Measurements from ENCODE around the gene TDRD12.
"Not testable (repeated sequence)": the region's sequence is repeated elsewhere in the genome, so short reads cannot be mapped to it uniquely, and the experiment has no call there.

TDRD12 gene

GRCh38 chr19:32828643-32829344, 109.2 kb downstream of the TDRD12 start:
- in situ Hi-C loops (cut with MboI; ENCODE audit: low sequenced_read_pairs), result no loop called here

DNA sequence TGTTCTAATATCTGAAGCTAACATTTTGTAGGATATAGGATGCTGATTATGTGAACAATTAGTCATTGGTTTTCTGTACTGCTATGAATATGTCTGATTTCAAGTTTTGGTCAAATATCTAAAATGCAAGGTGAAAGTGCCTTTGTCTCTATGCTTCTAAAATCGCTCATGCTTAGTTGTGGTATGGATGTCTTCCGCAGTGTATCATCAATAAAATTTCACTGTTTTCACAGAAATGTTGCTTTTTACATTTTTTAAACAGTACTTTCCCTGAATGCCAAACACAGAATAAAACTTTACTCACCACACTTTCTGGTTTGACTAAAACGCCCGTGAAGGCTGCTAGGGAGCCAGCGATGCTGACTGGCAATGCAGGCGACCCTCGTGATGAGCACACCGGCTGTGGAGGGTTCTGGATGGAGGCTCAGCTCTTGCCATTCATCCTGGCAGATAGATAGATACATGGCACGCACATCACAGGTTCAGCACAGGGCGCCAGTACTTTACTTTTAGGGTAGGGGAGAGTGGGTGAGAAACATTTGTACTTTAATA, 109.9 kb downstream of the TDRD12 start:
- in situ Hi-C loops (cut with MboI; ENCODE audit: low sequenced_read_pairs), result no loop called here

- in situ Hi-C loops (cut with MboI; ENCODE audit: low sequenced_read_pairs), result no loop called here
These were observed 110.9 kb downstream of the TDRD12 start for GRCh38 chr19:32830231-32831014.

DNA sequence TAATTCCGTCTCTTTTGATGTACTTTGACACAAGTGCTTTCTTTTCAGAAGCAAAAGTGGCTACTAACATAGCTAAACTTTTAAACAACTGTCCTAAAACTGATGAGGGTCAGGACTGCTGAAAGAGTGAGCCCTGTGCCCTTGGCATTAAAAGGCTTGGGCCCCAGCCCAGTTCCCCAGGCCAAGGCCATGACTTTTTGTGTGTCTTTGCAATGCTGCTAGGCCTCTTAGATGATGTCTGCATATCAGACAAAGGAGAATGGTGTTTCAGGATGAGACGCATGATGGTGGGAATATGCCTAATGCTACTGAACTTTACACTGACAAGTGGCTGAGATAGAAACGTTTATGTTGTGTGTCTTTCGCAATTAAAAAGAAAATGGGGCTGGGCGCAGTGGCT, 112.0 kb downstream of the TDRD12 start:
- in situ Hi-C loops (cut with MboI; ENCODE audit: low sequenced_read_pairs), result no loop called here

DNA sequence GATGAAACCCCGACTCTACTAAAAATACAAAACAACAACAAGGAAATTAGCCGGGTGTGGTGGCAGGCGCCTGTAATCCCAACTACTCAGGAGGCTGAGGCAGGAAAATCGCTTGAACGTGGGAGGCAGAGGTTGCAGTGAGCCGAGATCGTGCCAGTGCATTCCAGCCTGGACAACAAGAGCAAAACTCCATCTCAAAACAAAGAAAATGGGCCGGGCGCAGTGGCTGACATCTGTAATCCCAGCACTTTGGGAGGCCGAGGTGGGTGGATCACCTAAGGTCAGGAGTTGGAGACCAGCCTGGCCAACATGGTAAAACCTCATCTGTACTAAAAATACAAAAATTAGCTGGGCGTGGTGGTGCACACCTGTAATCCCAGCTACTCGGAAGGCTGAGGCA, 112.5 kb downstream of the TDRD12 start:
- in situ Hi-C loops (cut with MboI; ENCODE audit: low sequenced_read_pairs), result not testable (repeated sequence)

- in situ Hi-C loops (cut with MboI; ENCODE audit: low sequenced_read_pairs), result not testable (repeated sequence)
These were observed 113.3 kb downstream of the TDRD12 start for GRCh38 chr19:32832825-32833224.

DNA sequence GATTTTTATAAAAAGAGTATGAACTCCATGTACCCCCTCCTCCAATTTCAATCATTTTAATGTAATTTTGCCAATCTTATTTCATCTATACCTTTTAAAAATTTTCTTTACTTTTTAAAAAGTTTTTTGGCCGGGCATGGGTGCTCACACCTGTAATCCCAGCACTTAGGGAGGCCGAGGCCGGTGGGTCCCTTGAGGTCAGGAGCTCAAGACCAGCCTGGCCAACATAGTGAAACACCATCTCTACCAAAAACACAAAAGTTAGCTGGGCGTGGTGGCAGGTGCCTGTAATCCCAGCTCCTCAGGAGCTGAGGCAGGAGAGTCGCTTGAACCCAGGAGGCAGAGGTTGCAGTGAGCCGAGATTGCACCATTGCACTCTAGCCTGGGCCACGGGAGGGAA, 113.8 kb downstream of the TDRD12 start:
- in situ Hi-C loops (cut with MboI; ENCODE audit: low sequenced_read_pairs), result not testable (repeated sequence)

DNA sequence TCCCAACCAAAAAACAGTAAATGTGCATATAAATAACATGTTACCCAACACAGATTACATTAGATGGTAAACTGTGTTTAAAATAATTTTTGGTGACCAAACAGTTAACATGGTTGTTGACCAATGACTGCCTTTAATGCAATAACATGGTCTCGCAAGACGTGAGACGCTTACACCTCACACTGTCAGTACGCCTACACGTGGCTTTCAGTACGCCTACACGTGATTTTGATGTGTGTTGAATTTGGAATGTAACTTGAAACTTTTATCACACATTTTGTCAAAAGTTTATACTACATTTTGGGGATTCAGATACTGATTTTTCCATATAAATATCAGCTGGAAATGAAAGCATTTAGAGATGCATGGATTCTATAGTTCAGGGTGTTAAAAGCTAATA, 118.0 kb downstream of the TDRD12 start:
- in situ Hi-C loops (cut with MboI; ENCODE audit: low sequenced_read_pairs), result no loop called here

DNA sequence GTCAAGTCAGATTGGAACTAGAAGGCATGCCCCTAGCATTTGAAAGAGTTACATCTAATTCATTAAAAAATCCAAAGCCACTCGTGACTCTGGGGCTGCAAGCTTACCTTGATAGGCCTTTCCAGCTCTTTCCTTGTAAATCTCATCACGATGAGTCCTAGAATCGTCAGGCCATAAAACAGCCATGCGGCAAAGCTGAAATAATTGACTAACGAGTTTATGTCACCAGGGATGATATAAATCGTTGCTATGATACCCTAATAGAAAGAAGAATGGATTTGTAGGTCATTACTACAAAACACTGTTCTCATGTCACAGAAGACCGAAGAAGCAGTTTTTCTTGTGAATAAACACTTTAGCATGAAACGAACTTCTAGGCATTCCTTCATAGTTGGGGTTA, 122.5 kb downstream of the TDRD12 start:
- in situ Hi-C loops (cut with MboI; ENCODE audit: low sequenced_read_pairs), result no loop called here

DNA sequence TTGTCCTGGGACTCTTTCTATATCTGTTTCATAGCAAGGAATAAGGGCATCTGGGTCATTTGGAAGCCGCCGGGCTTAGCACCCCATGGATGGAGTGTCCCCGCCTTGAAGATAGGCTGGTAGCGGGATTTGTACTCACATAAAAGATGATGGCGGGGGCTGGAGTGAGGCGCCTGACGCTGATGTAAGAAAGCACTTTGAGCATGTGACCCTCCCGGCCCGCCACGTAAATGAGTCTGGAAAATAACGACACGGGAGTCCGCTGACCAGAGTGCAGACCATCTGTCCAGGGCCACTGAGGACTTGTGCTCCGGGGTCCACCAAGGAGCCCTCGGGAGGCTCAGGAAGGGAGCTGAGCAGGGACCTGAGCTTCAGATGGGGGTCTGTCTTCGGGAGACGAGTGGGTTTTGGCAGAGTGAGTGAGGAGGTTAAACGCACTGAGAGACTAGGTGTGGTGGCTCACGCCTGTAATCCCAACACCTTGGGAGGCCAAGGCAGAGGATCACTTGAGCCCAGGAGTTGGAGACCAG, 124.2 kb downstream of the TDRD12 start:
- in situ Hi-C loops (cut with MboI; ENCODE audit: low sequenced_read_pairs), result no loop called here

DNA sequence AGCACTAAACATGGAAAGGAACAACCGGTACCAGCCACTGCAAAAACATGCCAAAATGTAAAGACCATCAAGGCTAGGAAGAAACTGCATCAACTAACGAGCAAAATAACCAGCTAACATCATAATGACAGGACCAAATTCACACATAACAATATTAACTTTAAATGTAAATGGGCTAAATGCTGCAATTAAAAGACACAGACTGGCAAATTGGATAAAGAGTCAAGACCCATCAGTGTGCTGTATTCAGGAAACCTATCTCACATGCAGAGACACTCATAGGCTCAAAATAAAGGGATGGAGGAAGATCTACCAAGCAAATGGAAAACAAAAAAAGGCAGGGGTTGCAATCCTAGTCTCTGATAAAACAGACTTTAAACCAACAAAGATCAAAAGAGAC, 128.5 kb downstream of the TDRD12 start:
- in situ Hi-C loops (cut with MboI; ENCODE audit: low sequenced_read_pairs), result not testable (repeated sequence)

GRCh38 chr19:32852216-32852615, 132.6 kb downstream of the TDRD12 start:
- in situ Hi-C loops (cut with MboI; ENCODE audit: low sequenced_read_pairs), result no loop called here

DNA sequence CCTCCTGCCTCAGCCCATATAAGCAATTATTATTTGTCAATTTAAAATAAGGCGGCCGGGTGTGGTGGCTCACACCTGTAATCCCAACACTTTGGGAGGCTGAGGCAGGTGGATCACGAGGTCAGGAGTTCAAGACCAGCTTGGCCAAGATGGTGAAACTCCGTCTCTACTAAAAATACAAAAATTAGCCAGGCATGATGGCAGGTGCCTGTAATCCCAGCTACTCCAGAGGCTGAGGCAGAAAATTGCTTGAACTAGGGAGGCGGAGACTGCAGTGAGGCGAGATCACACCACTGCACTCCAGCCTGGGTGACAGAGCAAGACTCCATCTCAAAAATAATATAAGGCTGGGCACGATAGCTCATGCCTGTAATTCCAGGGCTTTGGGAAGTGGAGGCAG, 137.3 kb downstream of the TDRD12 start:
- in situ Hi-C loops (cut with MboI; ENCODE audit: low sequenced_read_pairs), result not testable (repeated sequence)

GRCh38 chr19:32857584-32857983, 138.0 kb downstream of the TDRD12 start:
- in situ Hi-C loops (cut with MboI; ENCODE audit: low sequenced_read_pairs), result no loop called here

- in situ Hi-C loops (cut with MboI; ENCODE audit: low sequenced_read_pairs), result no loop called here
These were observed 138.6 kb downstream of the TDRD12 start for GRCh38 chr19:32858155-32858554.

DNA sequence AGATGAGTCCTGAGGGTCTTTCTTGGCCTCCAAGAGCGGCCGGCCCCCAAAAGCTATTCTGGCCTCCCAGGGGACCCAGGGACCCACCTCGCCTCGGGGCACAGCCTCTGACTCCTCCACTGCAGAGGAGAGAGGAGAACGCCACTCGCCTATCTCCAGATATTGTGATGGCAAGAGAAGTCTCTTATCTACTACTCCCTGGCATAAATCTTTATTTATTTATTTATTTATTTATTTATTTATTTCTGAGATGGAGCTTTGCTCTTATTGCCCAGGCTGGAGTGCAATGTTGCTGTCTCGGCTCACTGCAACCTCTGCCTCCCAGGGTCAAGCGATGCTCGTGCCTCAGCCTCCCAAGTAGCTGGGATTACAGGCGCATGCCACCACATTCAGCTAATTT, 139.0 kb downstream of the TDRD12 start:
- in situ Hi-C loops (cut with MboI; ENCODE audit: low sequenced_read_pairs), result no loop called here

- in situ Hi-C loops (cut with MboI; ENCODE audit: low sequenced_read_pairs), result no loop called here
These were observed 140.0 kb downstream of the TDRD12 start for GRCh38 chr19:32859591-32859990.

- in situ Hi-C loops (cut with MboI; ENCODE audit: low sequenced_read_pairs), result no loop called here
These were observed 142.0 kb downstream of the TDRD12 start for GRCh38 chr19:32861596-32861995.

DNA sequence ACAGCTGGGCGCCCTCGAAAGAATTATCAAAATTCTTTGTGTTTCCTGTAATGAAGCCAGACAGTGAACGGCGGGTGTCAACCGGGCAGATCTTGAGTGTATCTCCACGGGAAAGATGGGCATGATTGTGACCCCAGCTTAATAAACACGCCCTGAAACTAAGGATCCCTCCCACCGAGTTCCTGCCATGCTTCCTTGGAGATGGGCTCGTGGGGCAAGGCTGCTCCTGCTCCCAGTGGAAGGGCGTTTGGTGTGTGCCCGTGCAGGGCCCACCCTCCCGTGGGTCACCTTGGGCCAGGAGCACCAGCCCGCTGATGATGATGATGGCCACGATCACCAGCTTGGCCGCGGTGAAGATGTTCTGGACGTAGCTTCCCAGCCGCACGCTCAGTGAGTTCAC, 142.6 kb downstream of the TDRD12 start:
- in situ Hi-C loops (cut with MboI; ENCODE audit: low sequenced_read_pairs), result no loop called here

- in situ Hi-C loops (cut with MboI; ENCODE audit: low sequenced_read_pairs), result no loop called here
These were observed 143.2 kb downstream of the TDRD12 start for GRCh38 chr19:32862741-32863140.

GRCh38 chr19:32863301-32863700, 143.7 kb downstream of the TDRD12 start:
- in situ Hi-C loops (cut with MboI; ENCODE audit: low sequenced_read_pairs), result no loop called here

GRCh38 chr19:32863841-32864240, 144.3 kb downstream of the TDRD12 start:
- in situ Hi-C loops (cut with MboI; ENCODE audit: low sequenced_read_pairs), result no loop called here

Measured in HL-60/S4 treated with retinoic acid at 250 ng/mL for 4 days and 3 days (cell line).